ENCODE results near the gene APPL1. TPM values are rescaled to one million over a fixed set of nuclear protein-coding genes. Genes with fewer than 3 reads are reported as not detected.

Gene APPL1
- total and polyA plus RNA-seq, 2 of the 4 experiments (the other 2 are of a cell fraction), result 9.6 to 46.2 TPM

GRCh38 chr3:57309769-57310360 is 82.3 kb downstream of the APPL1 start:
- no peak overlapping the region for H3K14ac ChIP-seq (replicated peaks; ENCODE audit: low read depth, low read length)
- no peak overlapping the region for H2BK15ac ChIP-seq (ENCODE audit: low read depth, low read length)
- peaks cover 2% of the 10 kb centered on the region for H3K27me3 ChIP-seq (ENCODE audit: control insufficient read depth, insufficient read depth, low read length)
- ChIA-PET POLR2A (ENCODE audit: unreplicated experiment) (no interaction called here), CTCF (no interaction called here)
- no peak overlapping the region for H3K4me3 ChIP-seq (ENCODE audit: insufficient read depth, low read depth, low read length)
- no peak overlapping the region for H2BK120ac ChIP-seq (ENCODE audit: low read depth, low read length)
- H3K56ac ChIP-seq (ENCODE audit: extremely low read depth, insufficient read depth, low read length), result no peak overlapping the region
- no peaks in the 10 kb centered on the region for H3K9me1 ChIP-seq (ENCODE audit: insufficient read depth, low read length)
- no peak overlapping the region for H2AK9ac ChIP-seq (replicated peaks; ENCODE audit: low read depth, low read length, poor library complexity)
- H3K36me3 ChIP-seq (ENCODE audit: control insufficient read depth, insufficient read depth, low read length), result no peaks in the 10 kb centered on the region
- no peaks in the 10 kb centered on the region for H3K9me3 ChIP-seq (ENCODE audit: control insufficient read depth, insufficient read depth, low read length)
- intact Hi-C loops (cut with micrococcal nuclease) (no loop called here), dilution Hi-C loops (cut with HindIII; ENCODE audit: low sequenced_read_pairs, unreplicated experiment) (no loop called here), in situ Hi-C loops (cut with MboI; ENCODE audit: low sequenced_read_pairs) (no loop called here)
- no peak overlapping the region for H2BK5ac ChIP-seq (ENCODE audit: low read depth, low read length, poor library complexity, severe bottlenecking)
- TF ChIP-seq CTCF (conservative IDR thresholded peaks at IDR 0.05; ENCODE audit: low read depth, low read length) (no peak), POLR2A (IDR thresholded peaks at IDR 0.05; ENCODE audit: low read depth, low read length) (no peak), NFE2L2 (IDR thresholded peaks at IDR 0.05; ENCODE audit: low read depth, low read length) (no peak), USF2 (IDR thresholded peaks at IDR 0.05; ENCODE audit: low read depth, low read length) (no peak), CEBPB (IDR thresholded peaks at IDR 0.05; ENCODE audit: low read depth, low read length) (no peak), FOS (IDR thresholded peaks at IDR 0.05; ENCODE audit: low read depth, low read length) (no peak), SMC3 (IDR thresholded peaks at IDR 0.05; ENCODE audit: low read depth, low read length) (no peak), ELK1 (IDR thresholded peaks at IDR 0.05; ENCODE audit: borderline replicate concordance, low read depth, low read length) (no peak), MAZ (IDR thresholded peaks at IDR 0.05; ENCODE audit: borderline replicate concordance, low read depth, low read length) (no peak), RAD21 (IDR thresholded peaks at IDR 0.05; ENCODE audit: low read length) (no peak), MAFK (IDR thresholded peaks at IDR 0.05; ENCODE audit: low read depth, low read length) (no peak), MXI1 (IDR thresholded peaks at IDR 0.05; ENCODE audit: borderline replicate concordance, low read depth, low read length) (no peak)
- DNase-seq, result no peak
- H4K8ac ChIP-seq (ENCODE audit: low read depth in 2 of 2, low read length in 2 of 2), result no peak overlapping the region
- H4K5ac ChIP-seq (ENCODE audit: low read depth, low read length), result no peak overlapping the region
- WGBS, 2 experiments (ENCODE audit: extremely low coverage in 2 of 2, insufficient read length in 1 of 2), result no CpG with 5 or more reads among the region's 3 CpGs
- no peaks in the 10 kb centered on the region for H4K20me1 ChIP-seq (ENCODE audit: insufficient read depth, low read length)
- no peak overlapping the region for H3K18ac ChIP-seq (ENCODE audit: low read depth, low read length)
- H3K27ac ChIP-seq (ENCODE audit: insufficient read depth, low read length), result no peak overlapping the region
- no TSS peak for BruUV-seq (replicated peaks)
- H2AK5ac ChIP-seq (ENCODE audit: low read depth, low read length), result no peak overlapping the region
- H2AFZ ChIP-seq (replicated peaks; ENCODE audit: low read length, poor library complexity), result no peak overlapping the region
- H3K4me2 ChIP-seq (ENCODE audit: low read depth, low read length), result no peak overlapping the region
- no peak overlapping the region for H3K23ac ChIP-seq (ENCODE audit: low read depth, low read length)
- H4K91ac ChIP-seq (ENCODE audit: insufficient read depth, low read depth, low read length), result no peak overlapping the region
- no peaks in the 10 kb centered on the region for H3K4me1 ChIP-seq (ENCODE audit: control insufficient read depth, insufficient read depth, low read length)
- H2BK20ac ChIP-seq (ENCODE audit: low read depth, low read length), result no peak overlapping the region
- H3K9ac ChIP-seq (ENCODE audit: low read depth, low read length), result no peak overlapping the region
- no peaks in the 10 kb centered on the region for H3K79me1 ChIP-seq (ENCODE audit: low read depth in 1 of 2, low read length in 2 of 2)
- ATAC-seq (ENCODE audit: low read depth), result no peak
- no peak overlapping the region for H3K4ac ChIP-seq (ENCODE audit: low read depth, low read length)

Data from IMR-90 (cell line).